Measurements from ENCODE around the gene RTL1. TPM values are rescaled to one million over a fixed set of nuclear protein-coding genes. Genes with fewer than 3 reads are reported as not detected.

RTL1 gene
- total RNA-seq, 1 donor from 2014 or later = not detected

DNA sequence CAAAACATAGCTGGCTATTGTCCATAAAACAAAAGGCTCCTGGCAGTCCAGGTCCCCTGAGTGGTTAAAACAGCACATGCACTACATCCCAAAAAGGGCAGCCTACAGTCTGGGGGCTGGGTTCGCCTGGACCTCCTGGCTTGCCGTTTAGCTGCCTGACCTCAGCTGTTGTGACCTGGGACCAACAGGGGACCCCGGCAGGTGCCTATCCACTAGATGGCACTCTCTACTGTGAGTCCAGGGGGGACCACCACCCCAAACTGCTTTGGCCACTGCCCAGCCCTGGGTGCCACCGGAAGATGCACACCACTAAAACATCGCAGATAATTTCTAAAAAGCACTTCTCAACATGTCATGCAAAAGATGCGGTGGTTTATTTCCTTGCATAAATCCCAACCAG is 2.9 kb upstream of the RTL1 start:
- Mint-ChIP-seq H3K27me3 (peaks cover 17% of the 10 kb centered on the region), H3K4me1 (no peaks in the 10 kb centered on the region), H3K27ac (no peak overlapping the region), H3K4me3 (no peak overlapping the region), H3K36me3 (ENCODE audit: low read depth) (no peaks in the 10 kb centered on the region), H3K9me3 (no peaks in the 10 kb centered on the region)
- ChIA-PET CTCF (no interaction called here), POLR2A (no interaction called here)
- no peak for ATAC-seq (ENCODE audit: low read depth)
- DNase-seq = no peak
- TF ChIP-seq CTCF (IDR thresholded peaks at IDR 0.05) = no peak
- intact Hi-C loops (cut with micrococcal nuclease) = loop anchor here (5.0 kb wide), 1 partner anchor 331 kb away; no protein-coding TSS in a partner anchor

- no peak overlapping the region for H3K4me3 Mint-ChIP-seq
- intact Hi-C loops (cut with micrococcal nuclease) = loop anchor here (5.0 kb wide), 1 partner anchor 332 kb away; no protein-coding TSS in a partner anchor
Measured at GRCh38 chr14:100905166-100905565, 1.6 kb upstream of the RTL1 start.

GRCh38 chr14:100904307-100905087 is 975 bp upstream of the RTL1 start:
- Mint-ChIP-seq H3K9me3 (no peaks in the 10 kb centered on the region), H3K4me3 (no peak overlapping the region), H3K4me1 (no peaks in the 10 kb centered on the region), H3K27ac (no peak overlapping the region), H3K27me3 (peaks cover 29% of the 10 kb centered on the region), H3K36me3 (ENCODE audit: low read depth) (no peaks in the 10 kb centered on the region)
- ATAC-seq (ENCODE audit: low read depth) (no peak), DNase-seq (no peak)
- intact Hi-C loops (cut with micrococcal nuclease) = loop anchor here (5.0 kb wide), 1 partner anchor 333 kb away; no protein-coding TSS in a partner anchor
- POLR2A ChIA-PET = no interaction called here
- TF ChIP-seq CTCF (IDR thresholded peaks at IDR 0.05) = no peak
- CTCF ChIA-PET = no interaction called here

More at GRCh38 chr14:100905166-100905565, 1.6 kb upstream of the RTL1 start:
- Mint-ChIP-seq H3K36me3 (ENCODE audit: low read depth) (no peaks in the 10 kb centered on the region), H3K27me3 (peaks cover 25% of the 10 kb centered on the region), H3K9me3 (no peaks in the 10 kb centered on the region), H3K4me1 (no peaks in the 10 kb centered on the region), H3K27ac (no peak overlapping the region)
- DNase-seq (no peak), ATAC-seq (ENCODE audit: low read depth) (no peak)
- TF ChIP-seq CTCF (IDR thresholded peaks at IDR 0.05) = no peak
- POLR2A ChIA-PET = no interaction called here
- CTCF ChIA-PET = no interaction called here

DNA sequence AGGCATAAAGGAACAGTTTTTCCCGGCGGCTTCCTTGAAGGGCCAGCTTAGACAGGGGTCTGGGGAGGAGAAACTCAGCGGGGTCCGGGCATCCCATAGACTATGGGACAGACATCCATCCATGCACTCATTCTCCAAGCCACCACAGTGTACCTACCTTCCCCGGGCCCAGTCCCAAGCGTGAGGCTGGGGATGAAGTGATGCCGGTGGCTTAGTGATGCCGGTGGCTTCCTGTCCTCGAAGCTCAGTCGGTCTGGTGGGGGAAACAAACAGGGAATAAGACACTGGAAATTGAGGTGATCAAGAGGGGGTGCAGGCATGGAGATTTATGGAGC is 421 bp downstream of the RTL1 start:
- TF ChIP-seq CTCF (IDR thresholded peaks at IDR 0.05) = no peak
- Mint-ChIP-seq H3K36me3 (ENCODE audit: low read depth) (no peaks in the 10 kb centered on the region), H3K4me1 (no peaks in the 10 kb centered on the region), H3K4me3 (no peak overlapping the region), H3K27ac (no peak overlapping the region), H3K9me3 (no peaks in the 10 kb centered on the region), H3K27me3 (peaks cover 40% of the 10 kb centered on the region)
- ATAC-seq (ENCODE audit: low read depth) = no peak
- ChIA-PET POLR2A (no interaction called here), CTCF (no interaction called here)
- no peak for DNase-seq
- intact Hi-C loops (cut with micrococcal nuclease) = no loop called here

- Mint-ChIP-seq H3K4me1 (no peaks in the 10 kb centered on the region), H3K36me3 (ENCODE audit: low read depth) (no peaks in the 10 kb centered on the region), H3K27me3 (peaks cover 40% of the 10 kb centered on the region), H3K4me3 (no peak overlapping the region), H3K9me3 (no peaks in the 10 kb centered on the region), H3K27ac (no peak overlapping the region)
- no peak for DNase-seq
- no peak for ATAC-seq (ENCODE audit: low read depth)
- ChIA-PET CTCF (no interaction called here), POLR2A (no interaction called here)
- TF ChIP-seq CTCF (IDR thresholded peaks at IDR 0.05) = no peak
- intact Hi-C loops (cut with micrococcal nuclease) = no loop called here
Measured at GRCh38 chr14:100902295-100903133, 1.0 kb downstream of the RTL1 start.

Data from activated B cell treated with CpG ODN at 0.5 μM for 24 hours (primary cell).